Colonic mucosa (tissue), 4 donors: Measurements from ENCODE around the gene SURF6. TPM values are rescaled to one million over a fixed set of nuclear protein-coding genes. Genes with fewer than 3 reads are reported as not detected.

ENCODE experiments used
- DNase-seq: peaks from one replicate; pipeline ENCODE4 v3.0.0-alpha.2; 2020
- H3K27ac ChIP-seq: fragments of 200-600 bp; one replicate; pipeline ENCODE4 v1.8.0; 2021
- H3K27me3 ChIP-seq: fragments of 200-600 bp; one replicate; pipeline ENCODE4 v1.8.0; 2021
- H3K36me3 ChIP-seq: fragments of 200-600 bp; one replicate; pipeline ENCODE4 v1.8.0; 2021
- H3K4me1 ChIP-seq: fragments of 200-600 bp; one replicate; pipeline ENCODE4 v1.8.0; 2021; ENCODE audit warnings: mild to moderate bottlenecking
- H3K4me3 ChIP-seq: fragments of 200-600 bp; one replicate; pipeline ENCODE4 v1.8.0; 2021
- H3K9ac ChIP-seq, 2 donors: one replicate each; pipeline ENCODE4 v1.7.0; 2013; ENCODE audit warnings: control low read depth in 2 of 2, low read depth in 2 of 2, low read length in 2 of 2
- H3K9me3 ChIP-seq: fragments of 200-600 bp; one replicate; pipeline ENCODE4 v1.8.0; 2021
- CTCF ChIP-seq: fragments of 200-600 bp; IDR thresholded peaks from one replicate; pipeline ENCODE4 v1.8.0; 2022; ENCODE audit warnings: antibody characterized with exemption, mild to moderate bottlenecking
- intact Hi-C: fragments of 100-400 bp; cut with DNase I; formaldehyde crosslinking; loops from one replicate; pipeline ENCODE4 v1.14.1; 2022
- total RNA-seq, 2 donors: library from RNA; stranded (reverse); fragmentation: NEBNext Ultra II Directional in 1 of 2; extraction: Animal tissue kit (Norgen Biotek cat#: 25700) in 1 of 2; gene quantifications; one replicate each; pipeline ENCODE4 v1.2.1, GENCODE V29; 2021
- donor health status: healthy.
- donor health status: DM: no; HTN: no; CAD: no.
- donor health status: DM: no; HTN: no; CAD: no.

Gene SURF6
- total RNA-seq, 2 donors from 2014 or later: 16.0 to 41.2 TPM

DNA sequence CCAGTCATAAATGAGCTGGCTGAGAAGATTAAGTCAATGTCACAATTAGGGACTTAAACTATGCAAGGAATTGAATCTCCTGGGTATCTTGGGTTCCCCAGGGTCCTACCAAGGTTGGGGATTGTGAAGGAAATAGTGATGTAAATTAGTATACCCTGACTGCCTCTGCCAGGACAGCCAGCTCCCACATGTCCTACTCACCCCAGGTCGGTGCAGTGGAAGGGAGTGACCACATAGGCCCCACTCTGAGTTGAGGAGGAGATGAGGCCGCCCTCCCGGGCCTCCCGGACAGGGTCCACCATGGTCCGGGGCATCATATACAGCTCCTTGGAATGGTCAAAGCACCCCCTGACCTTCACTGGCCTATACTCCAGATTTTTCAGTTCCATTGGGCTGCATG, 17.6 kb upstream of the SURF6 start:
- no peak for DNase-seq
- no peaks in the 10 kb centered on the region for H3K9me3 ChIP-seq
- no peaks in the 10 kb centered on the region for H3K27me3 ChIP-seq
- peak overlapping the region in 1 of 2 donors; percentile 24 for H3K9ac ChIP-seq
- H3K36me3 ChIP-seq: peaks cover 19% of the 10 kb centered on the region
- H3K27ac ChIP-seq: no peak overlapping the region
- H3K4me3 ChIP-seq: no peak overlapping the region
- H3K4me1 ChIP-seq: peaks cover 15% of the 10 kb centered on the region
- TF ChIP-seq CTCF: no peak
- intact Hi-C loops: no loop called here

DNA sequence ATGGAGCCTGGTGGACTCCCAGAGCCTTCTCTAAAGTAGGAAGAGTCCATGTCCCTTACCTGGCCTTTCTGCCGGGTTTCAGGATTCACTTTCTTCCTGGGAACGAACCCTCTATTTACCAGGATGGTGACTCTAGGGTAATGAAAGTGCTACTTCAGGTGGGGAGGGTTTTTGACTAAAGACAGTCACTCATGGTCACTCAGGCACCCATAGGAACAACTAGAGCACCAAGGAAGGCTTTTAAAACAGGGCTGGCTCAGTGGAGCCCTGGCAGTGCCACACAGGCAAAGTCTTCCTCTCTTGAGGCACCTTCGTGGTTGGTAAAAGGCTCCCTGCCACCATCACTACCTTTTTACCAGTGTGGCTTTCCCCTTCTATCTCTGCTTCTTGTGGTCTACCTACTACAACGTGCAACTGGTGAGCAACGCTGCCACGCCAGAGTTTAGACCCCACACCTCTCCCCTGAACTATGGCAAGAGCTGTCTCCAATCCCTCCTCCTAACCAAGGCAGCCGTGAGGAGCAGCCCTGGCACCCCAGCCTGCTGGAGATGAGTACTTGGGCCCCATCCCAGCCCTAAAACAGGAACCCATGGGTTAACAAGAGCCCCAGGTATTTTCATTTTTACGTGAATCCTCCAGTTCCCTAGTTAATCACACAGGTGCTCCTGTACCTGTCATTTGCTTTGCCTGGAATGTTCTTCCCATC, 16.8 kb upstream of the SURF6 start:
- peaks cover 19% of the 10 kb centered on the region for H3K36me3 ChIP-seq
- no peak for TF ChIP-seq CTCF
- H3K4me1 ChIP-seq: peaks cover 15% of the 10 kb centered on the region
- intact Hi-C loops: no loop called here
- H3K27ac ChIP-seq: no peak overlapping the region
- no peak overlapping the region for H3K9ac ChIP-seq
- no peak overlapping the region for H3K4me3 ChIP-seq
- no peak for DNase-seq
- H3K27me3 ChIP-seq: no peaks in the 10 kb centered on the region
- H3K9me3 ChIP-seq: no peaks in the 10 kb centered on the region

DNA sequence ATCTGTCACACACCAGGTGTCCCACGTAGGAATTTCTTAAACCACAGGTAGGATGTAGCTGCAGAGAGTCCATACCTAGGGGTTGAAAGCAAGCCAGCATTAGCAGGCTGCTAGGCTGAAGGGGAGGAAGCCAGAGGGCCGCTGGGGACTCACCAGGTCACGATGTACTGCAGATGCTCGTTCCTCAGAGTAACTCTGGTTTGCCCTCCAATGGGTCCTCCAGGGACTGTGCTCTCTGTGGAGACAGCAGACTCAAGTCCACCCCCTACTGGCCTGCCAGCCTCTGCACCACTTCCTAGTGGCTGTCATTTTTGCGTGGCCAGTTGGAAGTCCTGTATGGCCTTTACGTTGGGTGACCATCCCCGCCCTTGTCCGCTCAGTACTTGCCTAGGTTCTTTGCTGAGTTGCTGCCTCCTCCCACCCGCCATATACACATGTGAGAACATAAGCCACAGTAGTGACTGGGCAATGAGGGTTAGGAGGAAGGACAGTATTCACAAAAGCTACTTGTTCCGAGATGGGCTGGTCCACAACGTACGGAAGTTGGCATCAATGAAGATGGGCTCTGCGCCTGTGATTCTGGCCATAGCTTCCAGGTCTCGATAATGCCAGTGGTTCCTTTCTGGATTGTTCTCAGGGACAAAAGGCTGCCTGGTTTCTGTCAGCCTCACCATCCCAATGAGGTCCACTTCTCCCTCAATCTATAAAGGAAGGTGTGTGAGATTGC, 16.1 kb upstream of the SURF6 start:
- H3K27ac ChIP-seq: no peak overlapping the region
- peak; percentile 58 for TF ChIP-seq CTCF
- intact Hi-C loops: no loop called here

GRCh38 chr9:133351526-133351907, 15.5 kb upstream of the SURF6 start:
- intact Hi-C loops: no loop called here
- DNase-seq: no peak
- no peak overlapping the region for H3K4me3 ChIP-seq
- H3K27me3 ChIP-seq: no peaks in the 10 kb centered on the region
- TF ChIP-seq CTCF: no peak
- H3K27ac ChIP-seq: no peak overlapping the region
- no peaks in the 10 kb centered on the region for H3K9me3 ChIP-seq
- H3K4me1 ChIP-seq: peaks cover 11% of the 10 kb centered on the region
- H3K9ac ChIP-seq: no peak overlapping the region
- peaks cover 19% of the 10 kb centered on the region for H3K36me3 ChIP-seq

More for the DNA sequence above, 16.1 kb upstream of the SURF6 start:
- no peak overlapping the region for H3K4me3 ChIP-seq
- H3K9ac ChIP-seq: no peak overlapping the region
- peaks cover 9% of the 10 kb centered on the region for H3K4me1 ChIP-seq
- H3K9me3 ChIP-seq: no peaks in the 10 kb centered on the region
- no peaks in the 10 kb centered on the region for H3K27me3 ChIP-seq
- peaks cover 19% of the 10 kb centered on the region for H3K36me3 ChIP-seq
- peak; percentile 57 for DNase-seq

- TF ChIP-seq CTCF: no peak
- no peak for DNase-seq
- peaks cover 19% of the 10 kb centered on the region for H3K36me3 ChIP-seq
- intact Hi-C loops: no loop called here
- no peaks in the 10 kb centered on the region for H3K9me3 ChIP-seq
- H3K4me3 ChIP-seq: no peak overlapping the region
- no peak overlapping the region for H3K27ac ChIP-seq
- peak overlapping the region in 1 of 2 donors; percentile 30 for H3K9ac ChIP-seq
- H3K4me1 ChIP-seq: peaks cover 7% of the 10 kb centered on the region
- H3K27me3 ChIP-seq: no peaks in the 10 kb centered on the region
Measured at GRCh38 chr9:133349965-133350616, 14.1 kb upstream of the SURF6 start.
